GM18870 (cell line): ENCODE results near the gene MED14.

Source experiments
- ATAC-seq: cut with Tn5 transposase; IDR thresholded peaks from one replicate; pipeline ENCODE4 v1.9.1; 2021; ENCODE audit warnings: moderate library complexity; ENCODE audit not compliant: unreplicated experiment

The MED14 gene

GRCh38 chrX:40663880-40664630 lies 71.3 kb downstream of the MED14 start:
- no peak for ATAC-seq

- no peak for ATAC-seq
Measured at GRCh38 chrX:40663078-40663740, 72.1 kb downstream of the MED14 start.

- ATAC-seq: no peak
Measured at GRCh38 chrX:40661489-40661888, 73.9 kb downstream of the MED14 start.

- ATAC-seq: no peak
Measured at GRCh38 chrX:40660381-40660780, 75.0 kb downstream of the MED14 start.

GRCh38 chrX:40653535-40653934 lies 81.8 kb downstream of the MED14 start:
- ATAC-seq: no peak

GRCh38 chrX:40652664-40653063 lies 82.7 kb downstream of the MED14 start:
- no peak for ATAC-seq

GRCh38 chrX:40651620-40652223 lies 83.6 kb downstream of the MED14 start:
- ATAC-seq: no peak

GRCh38 chrX:40647307-40648197 lies 87.8 kb downstream of the MED14 start, which contains the start of gene CXorf38:
Gene CXorf38 (minus strand): TSS chrX:40647561. CDS start chrX:40647520, 41 bp downstream.
- ATAC-seq: peak; percentile 69

- no peak for ATAC-seq
Measured at GRCh38 chrX:40646489-40647306, 88.6 kb downstream of the MED14 start.

- ATAC-seq: peak; percentile 42
Measured at GRCh38 chrX:40644821-40645358, 90.5 kb downstream of the MED14 start.

- ATAC-seq: no peak
Measured at GRCh38 chrX:40644176-40644575, 91.2 kb downstream of the MED14 start.

GRCh38 chrX:40637687-40638086 lies 97.7 kb downstream of the MED14 start:
- ATAC-seq: no peak

- no peak for ATAC-seq
Measured at GRCh38 chrX:40632199-40632598, 103.1 kb downstream of the MED14 start.

- ATAC-seq: no peak
Measured at GRCh38 chrX:40628506-40628905, 106.8 kb downstream of the MED14 start.

- no peak for ATAC-seq
Measured at GRCh38 chrX:40625294-40625693, 110.0 kb downstream of the MED14 start.

- ATAC-seq: no peak
Measured at GRCh38 chrX:40623665-40624064, 111.7 kb downstream of the MED14 start.

GRCh38 chrX:40623139-40623536 lies 112.2 kb downstream of the MED14 start, which contains the start of gene MPC1L:
Gene MPC1L (plus strand): TSS chrX:40623428. CDS start chrX:40623566, 138 bp downstream.
- ATAC-seq: no peak

- no peak for ATAC-seq
Measured at GRCh38 chrX:40622479-40623138, 112.7 kb downstream of the MED14 start.

- no peak for ATAC-seq
Measured at GRCh38 chrX:40617566-40617965, 117.8 kb downstream of the MED14 start.
